HT1080 (cell line): ENCODE measurements around the gene EDEM2. TPM values are rescaled to one million over a fixed set of nuclear protein-coding genes. Genes with fewer than 3 reads are reported as not detected.
"Not testable (repeated sequence)": the region's sequence is repeated elsewhere in the genome, so short reads cannot be mapped to it uniquely, and the experiment has no call there.

Source experiments
- DNase-seq: peaks from one replicate; pipeline ENCODE4 v3.0.0-alpha.2; 2015; ENCODE audit warnings: low read depth
- total RNA-seq: library from RNA; depleted of rRNA; stranded (reverse); fragments of >200 nt; shearing (Covaris generic); gene quantifications from 2 replicates; pipeline ENCODE4 v1.2.3, GENCODE V29; 2014

The EDEM2 gene
- total RNA-seq, 1 experiment from 2014 or later: 37.6 TPM

DNA sequence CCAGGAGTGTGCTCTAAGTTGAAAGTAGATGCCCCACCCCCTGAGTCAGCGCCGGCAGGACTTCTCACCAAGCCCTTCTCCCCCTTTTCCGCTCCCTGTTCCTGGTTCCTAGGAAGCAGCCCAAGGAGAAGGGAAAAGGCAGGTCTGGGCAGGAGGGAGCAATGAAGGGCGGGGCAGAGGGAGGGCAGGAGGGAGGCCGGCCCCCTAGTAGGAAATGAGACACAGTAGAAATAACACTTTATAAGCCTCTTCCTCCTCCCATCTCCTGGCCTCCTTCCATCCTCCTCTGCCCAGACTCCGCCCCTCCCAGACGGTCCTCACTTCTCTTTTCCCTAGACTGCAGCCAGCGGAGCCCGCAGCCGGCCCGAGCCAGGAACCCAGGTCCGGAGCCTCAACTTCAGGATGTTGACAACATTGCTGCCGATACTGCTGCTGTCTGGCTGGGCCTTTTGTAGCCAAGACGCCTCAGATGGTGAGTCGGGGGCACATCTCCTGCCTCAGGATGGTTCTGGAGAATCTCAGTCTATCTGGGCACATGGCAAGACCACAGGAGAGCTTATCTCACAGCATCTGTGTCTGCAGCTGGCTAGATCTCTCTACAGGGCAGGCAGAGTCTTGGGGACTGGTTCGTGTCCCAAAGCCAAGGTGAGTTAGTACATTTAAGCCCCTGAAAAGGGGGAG, 24.8 kb upstream of the EDEM2 start, which contains the start of gene PROCR:
Gene PROCR, plus strand, starts transcription at position 320 of the 681 bp plus-strand sequence. Its CDS starts 83 bp downstream, at position 403.
- DNase-seq: peak; percentile 99

DNA sequence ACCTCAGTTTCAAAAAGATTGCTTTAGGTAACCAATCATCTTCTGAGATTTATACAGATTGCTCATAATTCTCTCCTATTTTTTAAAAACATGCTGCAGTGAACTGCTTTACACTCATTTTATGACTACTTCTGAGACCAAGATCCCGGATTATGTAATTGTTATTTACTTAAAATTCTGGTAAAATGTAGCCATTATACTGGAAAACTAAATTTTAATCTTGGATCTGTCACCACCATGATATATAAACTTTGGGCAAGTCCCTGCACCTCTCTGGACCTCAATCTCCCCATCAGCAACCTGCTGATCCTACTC, 24.3 kb upstream of the EDEM2 start:
- DNase-seq: no peak

- DNase-seq: not testable (repeated sequence)
Measured at GRCh38 chr20:35168701-35169409, 21.7 kb upstream of the EDEM2 start.

GRCh38 chr20:35167787-35168186, 20.7 kb upstream of the EDEM2 start:
- no peak for DNase-seq

GRCh38 chr20:35166242-35166830, 19.2 kb upstream of the EDEM2 start:
- no peak for DNase-seq

GRCh38 chr20:35165221-35166185, 18.4 kb upstream of the EDEM2 start:
- no peak for DNase-seq

DNA sequence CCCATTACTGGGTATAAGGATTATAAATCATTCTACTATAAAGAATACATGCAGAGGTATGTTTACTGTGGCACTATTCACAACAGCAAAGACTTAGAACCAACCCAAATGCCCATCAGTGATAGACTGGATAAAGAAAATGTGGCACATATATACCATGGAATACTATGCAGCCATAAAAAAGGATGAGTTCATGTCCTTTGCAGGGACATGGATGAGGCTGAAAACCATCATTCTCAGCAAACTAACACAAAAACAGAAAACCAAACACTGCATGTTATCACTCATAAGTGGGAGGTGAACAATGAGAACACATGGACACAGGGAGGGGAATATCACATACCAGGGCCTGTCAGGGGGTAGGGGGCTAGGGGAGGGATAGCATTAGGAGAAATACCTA, 17.4 kb upstream of the EDEM2 start:
- not testable (repeated sequence) for DNase-seq

GRCh38 chr20:35160341-35160740, 13.2 kb upstream of the EDEM2 start:
- not testable (repeated sequence) for DNase-seq

DNA sequence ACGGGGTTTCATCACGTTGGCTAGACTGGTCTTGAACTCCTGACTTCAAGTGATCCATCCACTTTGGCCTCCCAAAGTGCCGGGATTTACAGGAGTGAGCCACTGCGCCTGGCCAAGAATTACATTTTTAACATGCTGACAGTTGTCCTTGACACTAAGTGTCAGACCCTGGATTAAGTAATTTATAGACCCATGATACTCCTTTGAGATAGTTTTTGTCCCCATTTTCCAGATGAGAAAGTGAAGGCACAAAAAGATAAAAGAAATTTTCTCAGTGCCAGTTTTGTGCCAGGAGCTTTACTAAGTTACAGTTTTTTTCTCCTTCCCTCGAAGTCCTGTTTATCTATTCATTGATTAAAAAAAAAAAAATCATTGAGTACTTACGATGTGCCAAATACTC, 9.8 kb upstream of the EDEM2 start:
- DNase-seq: no peak

- DNase-seq: no peak
Measured at GRCh38 chr20:35155936-35156335, 8.8 kb upstream of the EDEM2 start.

DNA sequence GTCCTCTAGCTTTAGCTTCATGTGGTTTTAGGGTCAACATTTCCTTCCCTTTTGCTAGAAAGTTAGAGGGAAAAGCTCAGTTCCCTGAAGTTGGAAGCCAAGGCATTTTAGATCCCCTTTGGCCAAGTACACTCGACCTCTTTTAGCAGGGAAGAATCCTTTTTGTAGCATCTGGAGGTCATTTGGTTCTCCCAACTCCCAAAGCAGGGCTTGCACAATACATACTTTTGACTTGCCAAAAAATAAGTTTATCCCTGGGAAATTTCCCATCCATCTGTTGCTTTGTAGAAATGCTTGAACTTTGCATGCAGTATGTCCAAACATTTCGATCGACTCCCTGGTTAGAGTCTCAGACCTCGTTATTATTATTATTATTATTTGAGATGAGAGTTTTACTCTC, 4.6 kb upstream of the EDEM2 start:
- no peak for DNase-seq

DNA sequence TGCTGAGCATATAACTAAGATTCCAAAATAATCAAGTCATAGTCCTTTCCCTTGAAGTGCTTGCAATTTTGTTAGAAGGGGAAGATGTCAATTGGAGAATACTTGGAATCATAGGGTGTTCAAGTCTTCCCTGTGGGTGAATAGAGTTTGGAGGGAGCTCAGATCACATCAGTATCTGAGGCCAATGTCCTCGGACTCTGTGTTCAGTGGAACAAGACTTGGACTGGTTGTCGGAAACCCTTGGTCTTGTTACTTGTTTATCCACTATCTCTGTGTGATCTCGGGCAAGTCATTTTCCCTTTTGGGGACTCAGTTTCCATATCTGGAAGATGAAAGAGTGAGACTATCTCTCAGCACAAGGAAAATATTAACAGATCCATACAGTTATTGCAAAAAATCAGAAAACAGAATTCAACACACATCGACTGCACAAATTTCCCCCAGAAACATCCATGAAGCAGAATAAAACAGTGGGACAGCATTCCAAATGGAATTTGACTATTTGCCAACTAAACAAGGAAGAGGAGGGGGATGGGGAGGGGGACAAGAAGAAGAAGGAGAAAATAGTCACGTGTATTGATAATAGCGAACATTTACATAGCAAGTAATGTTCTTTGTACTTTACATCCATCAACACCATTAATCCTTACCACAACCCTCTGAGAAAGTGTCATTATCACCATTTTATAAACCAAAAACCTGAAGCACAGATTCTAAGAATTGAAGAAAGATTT, 3.9 kb upstream of the EDEM2 start:
- DNase-seq: no peak

DNA sequence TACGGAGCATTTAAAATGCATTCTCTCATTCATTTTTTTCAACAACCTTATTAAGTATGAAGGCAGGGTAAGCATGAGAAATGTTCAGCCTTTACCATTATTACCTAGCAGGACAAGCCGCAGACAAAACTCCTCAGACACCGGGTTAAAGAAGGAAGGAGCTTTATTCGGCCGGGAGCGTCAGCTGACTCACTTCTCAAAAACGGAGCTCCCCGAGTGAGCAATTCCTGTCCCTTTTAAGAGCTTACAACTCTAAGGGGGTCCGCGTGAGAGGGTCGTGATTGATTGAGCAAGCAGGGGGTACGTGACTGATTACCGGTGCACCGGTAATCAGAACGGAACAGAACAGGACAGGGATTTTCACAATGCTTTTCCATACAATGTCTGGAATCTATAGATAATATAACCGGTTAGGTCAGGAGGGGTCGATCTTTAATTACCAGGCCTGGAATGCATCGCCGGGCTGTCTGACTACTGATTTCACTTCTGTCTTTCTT, 487 bp upstream of the EDEM2 start:
- DNase-seq: not testable (repeated sequence)

- DNase-seq: no peak
Measured at GRCh38 chr20:35146299-35146919, 727 bp downstream of the EDEM2 start.

GRCh38 chr20:35145141-35145564, 2.0 kb downstream of the EDEM2 start:
- DNase-seq: peak; percentile 41

- no peak for DNase-seq
Measured at GRCh38 chr20:35144694-35145093, 2.4 kb downstream of the EDEM2 start.

- DNase-seq: peak; percentile 82
Measured at GRCh38 chr20:35135867-35136586, 11.1 kb downstream of the EDEM2 start.

GRCh38 chr20:35134880-35135279, 12.3 kb downstream of the EDEM2 start:
- DNase-seq: no peak

DNA sequence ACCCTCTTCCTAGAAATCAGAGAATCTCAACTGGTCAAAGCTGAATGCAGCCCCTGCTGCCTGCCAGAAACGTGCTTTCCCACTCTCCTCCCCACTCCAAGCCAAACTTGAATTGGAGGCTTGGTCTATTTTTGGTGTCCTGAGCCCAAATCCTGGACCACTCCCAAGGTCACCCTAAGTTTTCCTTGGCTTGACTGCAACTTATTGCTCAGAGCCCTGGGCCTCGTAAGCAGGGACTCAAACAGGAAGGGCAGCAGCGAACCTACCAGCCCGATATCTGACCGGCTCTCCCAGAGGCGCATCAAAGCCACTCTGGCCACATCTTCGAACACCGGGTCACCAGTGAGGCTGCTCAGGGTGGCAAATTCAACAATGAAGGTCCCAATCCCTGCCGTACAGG, 12.7 kb downstream of the EDEM2 start:
- no peak for DNase-seq
